Mammary epithelial cell (primary cell): Measurements from ENCODE around the gene NT5E.

Experiments used
- CTCF ChIP-seq, 2 donors: IDR thresholded peaks in 1 of 2; conservative IDR thresholded peaks in 1 of 2; 2 replicates each; pipeline ENCODE4 v1.5.1; 2011 to 2012; ENCODE audit warnings: inconsistent platforms in 2 of 2, low read length in 2 of 2, mild to moderate bottlenecking in 2 of 2, control low read depth in 1 of 2, low read depth in 1 of 2; ENCODE audit not compliant: insufficient read depth in 1 of 2; ENCODE audit errors: extremely low read depth in 1 of 2
- EZH2 ChIP-seq: IDR thresholded peaks from 2 replicates; pipeline ENCODE4 v1.6.1; 2012; ENCODE audit warnings: low read length, inconsistent platforms, borderline replicate concordance

GRCh38 chr6:85420551-85420950 lies 29.3 kb upstream of the NT5E start:
- no peak for TF ChIP-seq EZH2
- TF ChIP-seq CTCF (conservative IDR thresholded peaks at IDR 0.05 in 1 of 2, IDR thresholded peaks at IDR 0.05 in 1 of 2; ENCODE audit: extremely low read depth in 1 of 2, insufficient read depth in 1 of 2, low read depth in 1 of 2, low read length in 2 of 2): no peak
